ENCODE data around the gene ZSCAN22. TPM values are rescaled to one million over a fixed set of nuclear protein-coding genes. Genes with fewer than 3 reads are reported as not detected.

ZSCAN22 gene
- total RNA-seq, 2 experiments from 2014 or later = 2.6 to 2.9 TPM

DNA sequence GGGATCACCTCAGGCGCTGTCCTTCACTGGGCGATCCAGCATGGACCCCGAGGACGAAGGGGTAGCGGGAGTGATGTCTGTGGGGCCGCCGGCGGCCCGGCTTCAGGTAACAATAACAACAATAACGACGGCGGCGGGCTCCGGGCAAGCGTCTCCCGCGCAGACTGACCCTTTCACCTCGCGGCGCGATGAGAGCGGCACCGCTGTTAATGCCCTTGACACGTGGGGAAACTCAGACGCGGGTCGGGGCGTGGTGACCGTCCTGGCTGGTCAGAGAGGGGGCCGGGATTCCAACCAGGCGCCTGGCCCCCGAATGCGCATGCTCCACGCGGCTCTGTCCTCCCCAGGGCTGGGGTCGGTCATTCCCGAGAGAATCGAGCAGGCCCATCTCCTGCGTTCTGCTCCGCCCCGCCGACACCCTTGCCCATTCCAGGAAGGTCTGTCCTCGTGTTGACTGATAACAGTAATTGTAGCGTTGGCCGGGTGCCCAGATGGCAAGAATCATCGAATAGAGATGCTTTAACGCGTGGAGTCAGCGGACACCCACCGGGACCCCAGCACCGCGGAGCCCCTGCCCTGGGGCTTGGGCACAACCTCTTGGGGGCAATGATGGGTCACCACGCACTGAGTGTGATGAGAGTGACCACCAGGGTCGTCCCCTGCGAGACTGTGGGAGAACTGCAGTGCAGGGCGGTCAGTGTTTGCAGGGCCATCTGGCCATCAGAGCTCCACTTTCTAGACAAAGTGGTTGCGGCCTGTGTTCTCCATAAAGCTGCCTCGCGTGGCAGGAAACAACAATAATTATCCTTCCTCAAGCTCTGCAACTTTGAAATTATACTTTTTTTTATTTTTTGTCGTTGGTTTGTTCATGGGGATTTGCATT lies 47.5 kb upstream of the ZSCAN22 start:
- H3K4me1 Mint-ChIP-seq (ENCODE audit: low read depth) = peaks cover 37% of the 10 kb centered on the region
- CTCF ChIA-PET = no interaction called here
- no peaks in the 10 kb centered on the region for H3K27me3 Mint-ChIP-seq
- peaks cover 13% of the 10 kb centered on the region for H3K9me3 Mint-ChIP-seq
- H3K4me3 Mint-ChIP-seq = peak overlapping the region; percentile 99
- POLR2A ChIA-PET = interaction anchor here (0.5 to 1.7 kb wide), 9 partner anchors 11 to 96 kb away, joined by 3 to 5 read pairs (median 3); partner anchors contain the start of genes ZNF497 and ZNF544
- ATAC-seq = no peak
- H3K36me3 Mint-ChIP-seq (ENCODE audit: low read depth) = peaks cover 69% of the 10 kb centered on the region
- DNase-seq = peak; percentile 74
- H3K27ac Mint-ChIP-seq = peak overlapping the region; percentile 97
- no peak for TF ChIP-seq CTCF (IDR thresholded peaks at IDR 0.05)
- intact Hi-C loops (cut with micrococcal nuclease) = no loop called here

DNA sequence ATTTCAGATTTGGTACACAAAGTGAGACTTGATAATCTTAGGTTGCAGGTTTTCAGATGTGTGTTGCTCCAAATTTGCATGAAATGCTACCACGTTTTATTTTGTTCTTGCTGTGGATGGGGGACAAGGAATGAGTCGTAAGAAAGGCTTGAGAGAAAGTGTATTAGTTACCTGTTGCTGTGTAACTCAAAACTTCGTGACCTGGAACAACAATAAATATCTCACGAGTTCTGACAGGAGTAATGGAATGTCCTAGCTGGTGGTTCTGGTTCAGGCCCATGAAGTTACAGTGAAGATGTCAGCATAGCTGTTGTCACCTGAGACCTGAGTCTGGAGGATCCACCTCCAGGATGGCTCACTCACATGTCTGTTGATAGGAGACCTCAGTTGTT lies 46.9 kb upstream of the ZSCAN22 start:
- DNase-seq (no peak), ATAC-seq (no peak)
- Mint-ChIP-seq H3K9me3 (peaks cover 9% of the 10 kb centered on the region), H3K36me3 (ENCODE audit: low read depth) (peaks cover 65% of the 10 kb centered on the region), H3K27me3 (no peaks in the 10 kb centered on the region), H3K27ac (peak overlapping the region; percentile 97), H3K4me1 (ENCODE audit: low read depth) (peaks cover 34% of the 10 kb centered on the region), H3K4me3 (peak overlapping the region; percentile 99)
- CTCF ChIA-PET = interaction anchor here (1.4 kb wide), 1 partner anchor 10 kb away, joined by 4 read pairs; no protein-coding TSS in a partner anchor
- POLR2A ChIA-PET = interaction anchor here (0.7 to 0.9 kb wide), 2 partner anchors 25 to 96 kb away, joined by 3 read pairs; no protein-coding TSS in a partner anchor
- intact Hi-C loops (cut with micrococcal nuclease) = no loop called here
- TF ChIP-seq CTCF (IDR thresholded peaks at IDR 0.05) = no peak

GRCh38 chr19:58284199-58284598 lies 42.6 kb upstream of the ZSCAN22 start:
- Mint-ChIP-seq H3K4me1 (ENCODE audit: low read depth) (peaks cover 26% of the 10 kb centered on the region), H3K9me3 (no peaks in the 10 kb centered on the region), H3K27ac (no peak overlapping the region), H3K36me3 (ENCODE audit: low read depth) (peaks cover 71% of the 10 kb centered on the region), H3K4me3 (no peak overlapping the region), H3K27me3 (no peaks in the 10 kb centered on the region)
- CTCF ChIA-PET = no interaction called here
- ATAC-seq (no peak), DNase-seq (no peak)
- intact Hi-C loops (cut with micrococcal nuclease) = no loop called here
- POLR2A ChIA-PET = no interaction called here
- no peak for TF ChIP-seq CTCF (IDR thresholded peaks at IDR 0.05)

- POLR2A ChIA-PET = no interaction called here
- H3K9me3 Mint-ChIP-seq = peaks cover 29% of the 10 kb centered on the region
- DNase-seq (no peak), ATAC-seq (no peak)
- no peaks in the 10 kb centered on the region for H3K27me3 Mint-ChIP-seq
- peaks cover 83% of the 10 kb centered on the region for H3K36me3 Mint-ChIP-seq (ENCODE audit: low read depth)
- H3K4me3 Mint-ChIP-seq = no peak overlapping the region
- H3K27ac Mint-ChIP-seq = no peak overlapping the region
- TF ChIP-seq CTCF (IDR thresholded peaks at IDR 0.05) = no peak
- H3K4me1 Mint-ChIP-seq (ENCODE audit: low read depth) = no peaks in the 10 kb centered on the region
- CTCF ChIA-PET = no interaction called here
- intact Hi-C loops (cut with micrococcal nuclease) = no loop called here
Measured at GRCh38 chr19:58291943-58292342, 34.9 kb upstream of the ZSCAN22 start.

- Mint-ChIP-seq H3K36me3 (ENCODE audit: low read depth) (peaks cover 80% of the 10 kb centered on the region), H3K4me1 (ENCODE audit: low read depth) (no peaks in the 10 kb centered on the region), H3K4me3 (no peak overlapping the region), H3K27ac (no peak overlapping the region), H3K27me3 (no peaks in the 10 kb centered on the region), H3K9me3 (peaks cover 31% of the 10 kb centered on the region)
- no peak for TF ChIP-seq CTCF (IDR thresholded peaks at IDR 0.05)
- ATAC-seq (no peak), DNase-seq (no peak)
- POLR2A ChIA-PET = no interaction called here
- CTCF ChIA-PET = no interaction called here
- intact Hi-C loops (cut with micrococcal nuclease) = no loop called here
Measured at GRCh38 chr19:58294743-58295374, 31.9 kb upstream of the ZSCAN22 start.

All from activated CD8-positive, alpha-beta T cell treated with anti-CD3 and anti-CD28 coated beads for 36 hours (primary cell).